Measurements from ENCODE around the gene SYCP2L.

- no peak for TF ChIP-seq YY1 (tag by site-specific recombination; IDR thresholded peaks at IDR 0.05)
- no peak for TF ChIP-seq CTCF (tag by site-specific recombination; IDR thresholded peaks at IDR 0.05)
- no peak for TF ChIP-seq KLF10 (tag by site-specific recombination; IDR thresholded peaks at IDR 0.05)
- TF ChIP-seq ZNF626 (tag by site-specific recombination; IDR thresholded peaks at IDR 0.05): no peak
- TF ChIP-seq ZNF184 (tag by site-specific recombination; IDR thresholded peaks at IDR 0.05): no peak
Observed at GRCh38 chr6:10891960-10892359, 5.1 kb downstream of the SYCP2L start.
